Mesenchymal stem cell (in vitro differentiated cells and primary cell): ENCODE results near the gene AUTS2.

ENCODE experiments used
- DNase-seq: peaks from one replicate; pipeline ENCODE4 v3.0.0-alpha.2; 2013
- H2AFZ ChIP-seq: one replicate; pipeline ENCODE4 v1.6.1; 2013; ENCODE audit warnings: low read depth, mild to moderate bottlenecking, control low read depth, inconsistent platforms, low read length, moderate library complexity
- H2AK5ac ChIP-seq: 2 replicates; pipeline ENCODE4 v1.6.1; 2013; ENCODE audit warnings: low read length, moderate library complexity, mild to moderate bottlenecking, inconsistent platforms; ENCODE audit not compliant: severe bottlenecking
- H2BK120ac ChIP-seq: one replicate; pipeline ENCODE4 v1.6.1; 2013; ENCODE audit warnings: low read depth, mild to moderate bottlenecking, inconsistent platforms, low read length, moderate library complexity
- H2BK12ac ChIP-seq, 2 experiments: one replicate each; pipeline ENCODE4 v1.6.1; 2013; ENCODE audit warnings: inconsistent platforms in 2 of 2, low read length in 2 of 2, mild to moderate bottlenecking in 2 of 2, moderate library complexity in 2 of 2, control low read depth in 1 of 2
- H2BK15ac ChIP-seq: one replicate; pipeline ENCODE4 v1.6.1; 2013; ENCODE audit warnings: mild to moderate bottlenecking, low read depth, inconsistent platforms; ENCODE audit not compliant: poor library complexity, severe bottlenecking
- H2BK5ac ChIP-seq: 2 replicates; pipeline ENCODE4 v1.6.1; 2013; ENCODE audit warnings: low read depth, mild to moderate bottlenecking, low read length, control low read depth, inconsistent platforms; ENCODE audit not compliant: poor library complexity, severe bottlenecking
- H3K14ac ChIP-seq, 2 experiments: one replicate each; pipeline ENCODE4 v1.6.1; 2013; ENCODE audit warnings: inconsistent platforms in 2 of 2, low read length in 2 of 2, control low read depth in 1 of 2, mild to moderate bottlenecking in 1 of 2, moderate library complexity in 1 of 2
- H3K18ac ChIP-seq, 2 experiments: one replicate each; pipeline ENCODE4 v1.6.1; 2013; ENCODE audit warnings: inconsistent platforms in 2 of 2, low read length in 2 of 2, control low read depth in 1 of 2, low read depth in 1 of 2, mild to moderate bottlenecking in 1 of 2
- H3K23ac ChIP-seq, 2 experiments: one replicate each; pipeline ENCODE4 v1.6.1; 2013; ENCODE audit warnings: inconsistent platforms in 2 of 2, low read length in 2 of 2, mild to moderate bottlenecking in 2 of 2, moderate library complexity in 2 of 2, control low read depth in 1 of 2
- H3K27ac ChIP-seq: 2 replicates; pipeline ENCODE4 v1.5.1; 2013; ENCODE audit warnings: mild to moderate bottlenecking, moderate library complexity, low read length, control low read depth, inconsistent platforms; ENCODE audit not compliant: poor library complexity, severe bottlenecking
- H3K27me3 ChIP-seq, 2 experiments: 2 replicates each; pipeline versions ENCODE4 v1.6.1 to v1.7.0; 2013; ENCODE audit warnings: low read length in 2 of 2, mild to moderate bottlenecking in 2 of 2, moderate library complexity in 2 of 2, control low read depth in 1 of 2, inconsistent platforms in 1 of 2; ENCODE audit not compliant: control insufficient read depth in 1 of 2, insufficient read depth in 1 of 2
- H3K36me3 ChIP-seq, 2 experiments: 2 replicates each; pipeline versions ENCODE4 v1.6.1 to v1.7.0; 2013; ENCODE audit warnings: low read length in 2 of 2, control low read depth in 1 of 2, inconsistent platforms in 1 of 2, low read depth in 1 of 2, mild to moderate bottlenecking in 1 of 2; ENCODE audit not compliant: insufficient read depth in 2 of 2, control insufficient read depth in 1 of 2
- H3K4ac ChIP-seq, 2 experiments: one replicate each; pipeline ENCODE4 v1.6.1; 2013; ENCODE audit warnings: inconsistent platforms in 2 of 2, low read length in 2 of 2, mild to moderate bottlenecking in 2 of 2, moderate library complexity in 2 of 2, control low read depth in 1 of 2, low read depth in 1 of 2
- H3K4me1 ChIP-seq: 2 replicates; pipeline ENCODE4 v1.6.1; 2013; ENCODE audit warnings: low read depth, low read length, control low read depth; ENCODE audit not compliant: control insufficient read depth, insufficient read depth
- H3K4me2 ChIP-seq: 2 replicates; pipeline ENCODE4 v1.6.1; 2013; ENCODE audit warnings: low read length, mild to moderate bottlenecking, inconsistent platforms; ENCODE audit not compliant: poor library complexity, severe bottlenecking
- H3K4me3 ChIP-seq, 2 experiments: 2 replicates each; pipeline versions ENCODE4 v1.5.1 to v1.7.0; 2013; ENCODE audit warnings: low read length in 2 of 2, mild to moderate bottlenecking in 2 of 2, control low read depth in 1 of 2, low read depth in 1 of 2; ENCODE audit not compliant: insufficient read depth in 1 of 2
- H3K79me1 ChIP-seq: replicated peaks from 2 replicates; pipeline ENCODE4 v1.6.1; 2013; ENCODE audit warnings: mild to moderate bottlenecking, control low read depth, low read length, inconsistent platforms; ENCODE audit not compliant: poor library complexity, severe bottlenecking
- H3K9ac ChIP-seq: 2 replicates; pipeline ENCODE4 v1.7.0; 2013; ENCODE audit warnings: mild to moderate bottlenecking, low read length, moderate library complexity
- H3K9me3 ChIP-seq: 2 replicates; pipeline ENCODE4 v1.7.0; 2013; ENCODE audit warnings: mild to moderate bottlenecking, low read length; ENCODE audit not compliant: control insufficient read depth
- H4K8ac ChIP-seq: one replicate; pipeline ENCODE4 v1.6.1; 2013; ENCODE audit warnings: inconsistent platforms, mild to moderate bottlenecking, low read length, moderate library complexity
- H4K91ac ChIP-seq: one replicate; pipeline ENCODE4 v1.6.1; 2013; ENCODE audit warnings: mild to moderate bottlenecking, low read length, inconsistent platforms
- WGBS: methylation state at CpG from one replicate; pipeline ENCODE4 v1.1.7; 2013; ENCODE audit warnings: mixed read lengths; 5-methylcytosine and 5-hydroxymethylcytosine counted together

Gene AUTS2

DNA sequence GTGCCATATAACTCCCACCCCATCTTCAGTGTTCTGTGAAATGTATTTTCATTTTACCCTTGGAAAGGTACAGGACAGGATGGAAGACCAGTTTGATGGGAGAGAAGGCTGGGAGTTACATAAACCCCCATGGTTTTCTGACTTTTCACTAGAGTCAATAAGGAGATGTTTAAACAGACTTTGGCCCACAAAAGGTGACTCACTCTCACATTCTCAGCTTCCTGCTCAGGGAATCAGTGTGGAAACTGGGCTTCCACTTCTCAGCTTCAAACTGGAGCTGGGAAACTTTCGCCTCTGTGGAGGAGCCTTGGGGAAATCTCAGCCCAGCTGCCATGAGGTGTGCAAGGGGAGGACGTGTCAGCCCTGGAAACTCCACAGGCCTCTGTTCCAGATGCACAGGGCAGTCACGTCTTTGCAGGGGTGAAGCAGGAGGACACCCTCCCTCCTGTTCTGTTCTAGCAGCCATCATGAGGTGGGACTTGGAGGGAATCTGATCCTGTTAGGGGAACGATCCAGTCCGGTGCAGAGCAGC lies 973.2 kb downstream of the AUTS2 start:
- Histone ChIP-seq H3K79me1 (no peaks in the 10 kb centered on the region), H3K27me3 (no peaks in the 10 kb centered on the region), H3K4me1 (peaks cover 25% of the 10 kb centered on the region), H2BK5ac (no peak overlapping the region), H3K36me3 (peaks cover 0 to 4% of the 10 kb centered on the region in 2 experiments), H3K4ac (no peak overlapping the region), H4K91ac (no peak overlapping the region), H2AK5ac (no peak overlapping the region), H3K27ac (peak overlapping the region; percentile 7), H2BK15ac (no peak overlapping the region), H3K18ac (no peak overlapping the region), H3K9ac (no peak overlapping the region), H3K9me3 (no peaks in the 10 kb centered on the region), H3K14ac (no peak overlapping the region), H3K4me2 (no peak overlapping the region), H2BK12ac (no peak overlapping the region), H3K4me3 (no peak overlapping the region), H2AFZ (no peak overlapping the region), H3K23ac (no peak overlapping the region), H4K8ac (no peak overlapping the region), H2BK120ac (no peak overlapping the region)
- DNase-seq = peak; percentile 52
- WGBS = 36% methylated on average over 3 of the region's 5 CpGs

DNA sequence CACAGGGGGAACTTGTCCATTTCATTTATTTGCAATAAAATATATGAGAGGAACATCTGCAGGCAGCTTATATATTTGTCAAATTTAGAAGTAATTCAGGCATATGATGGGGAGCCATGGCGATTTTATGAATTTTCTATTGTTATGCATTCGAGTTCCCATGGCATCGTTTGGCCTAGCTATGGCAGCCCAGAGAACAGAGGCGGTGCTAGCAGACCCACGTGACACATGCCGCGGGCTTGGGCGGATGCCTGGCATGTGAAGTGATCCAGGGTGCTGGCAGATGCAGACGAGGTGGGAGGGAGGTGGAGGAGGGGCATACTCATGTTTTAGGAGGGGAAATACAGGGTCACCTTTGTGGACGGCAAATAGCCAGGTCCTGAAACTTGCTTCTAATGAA lies 973.7 kb downstream of the AUTS2 start:
- 90% methylated on average over 10 of the region's 10 CpGs for WGBS
- Histone ChIP-seq H3K18ac (no peak overlapping the region), H3K27me3 (no peaks in the 10 kb centered on the region), H2BK15ac (no peak overlapping the region), H2AK5ac (no peak overlapping the region), H4K91ac (no peak overlapping the region), H2BK5ac (no peak overlapping the region), H3K9me3 (no peaks in the 10 kb centered on the region), H2BK12ac (no peak overlapping the region), H3K4me3 (no peak overlapping the region), H3K23ac (no peak overlapping the region), H3K4me1 (peaks cover 25% of the 10 kb centered on the region), H3K27ac (no peak overlapping the region), H3K14ac (no peak overlapping the region), H3K4ac (no peak overlapping the region), H3K36me3 (peaks cover 0 to 4% of the 10 kb centered on the region in 2 experiments), H3K9ac (no peak overlapping the region), H3K79me1 (no peaks in the 10 kb centered on the region), H4K8ac (no peak overlapping the region), H3K4me2 (no peak overlapping the region), H2BK120ac (no peak overlapping the region), H2AFZ (no peak overlapping the region)
- DNase-seq = no peak

DNA sequence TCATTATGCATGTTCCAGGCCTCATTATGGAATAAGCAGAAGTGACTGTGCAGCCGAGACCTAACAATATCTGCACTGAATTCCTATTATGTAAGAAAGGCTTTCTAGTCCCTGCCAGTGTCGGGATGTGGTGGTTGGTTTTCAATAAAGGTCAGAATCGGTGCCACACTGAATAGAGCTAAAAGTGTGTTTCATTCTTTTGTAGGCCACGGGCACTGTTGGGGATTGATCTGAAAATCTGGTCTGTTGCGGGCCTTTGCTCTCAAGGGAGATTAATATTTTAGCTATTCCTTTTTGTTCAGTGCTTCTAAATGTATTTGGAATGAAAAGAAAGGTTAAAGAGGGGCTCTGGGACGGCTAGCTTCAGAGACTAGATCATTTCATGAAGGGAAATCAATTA lies 974.3 kb downstream of the AUTS2 start:
- H3K14ac ChIP-seq = no peak overlapping the region
- H3K4me1 ChIP-seq = peaks cover 25% of the 10 kb centered on the region
- H3K9ac ChIP-seq = no peak overlapping the region
- no peak overlapping the region for H2AFZ ChIP-seq
- H3K4me2 ChIP-seq = no peak overlapping the region
- H3K27me3 ChIP-seq = no peaks in the 10 kb centered on the region
- H3K27ac ChIP-seq = no peak overlapping the region
- H2BK15ac ChIP-seq = no peak overlapping the region
- no peak overlapping the region for H2AK5ac ChIP-seq
- no peak for DNase-seq
- no peak overlapping the region for H4K91ac ChIP-seq
- no peak overlapping the region for H3K18ac ChIP-seq
- H3K23ac ChIP-seq = no peak overlapping the region
- H2BK12ac ChIP-seq = no peak overlapping the region
- 84% methylated on average over 6 of the region's 6 CpGs for WGBS
- no peak overlapping the region for H4K8ac ChIP-seq
- no peak overlapping the region for H3K4ac ChIP-seq
- H3K4me3 ChIP-seq = no peak overlapping the region
- no peaks in the 10 kb centered on the region for H3K9me3 ChIP-seq
- peaks cover 0 to 4% of the 10 kb centered on the region in 2 experiments for H3K36me3 ChIP-seq
- no peaks in the 10 kb centered on the region for H3K79me1 ChIP-seq
- no peak overlapping the region for H2BK120ac ChIP-seq
- no peak overlapping the region for H2BK5ac ChIP-seq

DNA sequence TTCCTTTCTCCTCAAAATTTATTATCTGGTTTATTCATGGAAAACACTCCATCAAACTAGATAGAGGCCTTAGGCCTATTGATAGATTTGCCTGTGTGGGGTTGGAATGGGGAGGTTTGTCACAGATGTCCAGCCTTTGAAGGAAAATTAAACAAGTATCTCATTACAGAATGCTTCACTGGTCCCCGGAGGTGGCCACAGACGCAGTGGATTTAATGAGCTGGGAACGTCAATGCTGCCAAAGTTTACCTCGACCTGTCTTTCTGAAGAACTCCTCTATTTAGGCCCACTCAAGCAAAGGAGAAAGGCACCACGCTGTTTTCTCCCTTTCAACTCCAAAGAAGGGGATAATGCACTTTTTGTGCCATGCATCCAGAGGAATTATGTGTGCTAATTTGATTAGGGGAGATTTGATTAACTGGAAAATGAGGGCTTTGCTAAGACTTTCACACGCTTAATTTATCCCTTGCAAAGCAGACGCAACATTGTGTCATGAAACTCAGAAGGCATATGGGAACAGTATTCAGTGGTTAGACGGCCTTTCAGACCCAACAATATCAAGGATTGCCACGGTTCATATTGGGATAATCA lies 974.9 kb downstream of the AUTS2 start:
- H2BK5ac ChIP-seq = no peak overlapping the region
- no peak overlapping the region for H3K23ac ChIP-seq
- H3K9me3 ChIP-seq = no peaks in the 10 kb centered on the region
- no peak overlapping the region for H3K4me2 ChIP-seq
- no peak overlapping the region for H4K91ac ChIP-seq
- 87% methylated on average over 9 of the region's 9 CpGs for WGBS
- H3K27ac ChIP-seq = no peak overlapping the region
- H3K9ac ChIP-seq = no peak overlapping the region
- H3K36me3 ChIP-seq = peaks cover 0 to 4% of the 10 kb centered on the region in 2 experiments
- H3K79me1 ChIP-seq = no peaks in the 10 kb centered on the region
- H4K8ac ChIP-seq = no peak overlapping the region
- H3K18ac ChIP-seq = no peak overlapping the region
- H3K4me1 ChIP-seq = peaks cover 25% of the 10 kb centered on the region
- no peak overlapping the region for H2AK5ac ChIP-seq
- H2BK120ac ChIP-seq = no peak overlapping the region
- no peaks in the 10 kb centered on the region for H3K27me3 ChIP-seq
- H3K4ac ChIP-seq = no peak overlapping the region
- no peak overlapping the region for H3K4me3 ChIP-seq
- H2AFZ ChIP-seq = no peak overlapping the region
- H2BK15ac ChIP-seq = no peak overlapping the region
- H3K14ac ChIP-seq = no peak overlapping the region
- no peak for DNase-seq
- H2BK12ac ChIP-seq = no peak overlapping the region
